ENCODE measurements around the gene MTERF2.

MTERF2 gene

GRCh38 chr12:106986625-106987389 lies at the start of gene MTERF2:
Gene MTERF2 (minus strand): TSS chr12:106987146. CDS start chr12:106978714, 8,432 bp downstream.
- no peaks in the 10 kb centered on the region for H3K9me3 ChIP-seq (ENCODE audit: control insufficient read depth, insufficient read depth, low read length)
- 0 out of 2 replicates have a peak, but pooled peaks cover 5% of the 10 kb centered on the region for H3K27me3 ChIP-seq (ENCODE audit: control insufficient read depth, low read length)
- TF ChIP-seq EZH2phosphoT487 (IDR thresholded peaks at IDR 0.05; ENCODE audit: borderline replicate concordance, low read length) = no peak
- TF ChIP-seq CTCF (IDR thresholded peaks at IDR 0.05; ENCODE audit: low read depth, low read length, poor library complexity, severe bottlenecking) = peak; percentile 8
- H3K4me1 ChIP-seq (ENCODE audit: control insufficient read depth, low read length) = peaks cover 15% of the 10 kb centered on the region
- H3K36me3 ChIP-seq (ENCODE audit: control insufficient read depth, low read length) = peaks cover 15% of the 10 kb centered on the region
- H3F3A ChIP-seq (ENCODE audit: control insufficient read depth, insufficient read depth) = no peaks in the 10 kb centered on the region
- no peaks in the 10 kb centered on the region for H4K20me1 ChIP-seq (ENCODE audit: control insufficient read depth, insufficient read depth, low read depth, low read length)
- H3K27ac ChIP-seq (ENCODE audit: low read depth, low read length) = no peak within 1 kb of the TSS
- H3K4me2 ChIP-seq (ENCODE audit: low read length) = peak within 1 kb of the TSS; percentile 96
- H3K4me3 ChIP-seq (ENCODE audit: low read length) = peak within 1 kb of the TSS; percentile 93
- peaks cover 13% of the 10 kb centered on the region for H3K79me2 ChIP-seq (ENCODE audit: control insufficient read depth, low read length)
- no peaks in the 10 kb centered on the region for H3K9me2 ChIP-seq (replicated peaks; ENCODE audit: control insufficient read depth, low read length)

GRCh38 chr12:107035733-107036132 lies 48.8 kb upstream of the MTERF2 start:
- TF ChIP-seq CTCF (IDR thresholded peaks at IDR 0.05; ENCODE audit: low read depth, low read length, poor library complexity, severe bottlenecking) = no peak
- TF ChIP-seq EZH2phosphoT487 (IDR thresholded peaks at IDR 0.05; ENCODE audit: borderline replicate concordance, low read length) = no peak
- H3K9me2 ChIP-seq (replicated peaks; ENCODE audit: control insufficient read depth, low read length) = no peaks in the 10 kb centered on the region
- H3F3A ChIP-seq (ENCODE audit: control insufficient read depth, insufficient read depth) = no peaks in the 10 kb centered on the region
- no peak overlapping the region for H3K27ac ChIP-seq (ENCODE audit: low read depth, low read length)
- H3K4me2 ChIP-seq (ENCODE audit: low read length) = no peak overlapping the region
- no peaks in the 10 kb centered on the region for H3K36me3 ChIP-seq (ENCODE audit: control insufficient read depth, low read length)
- no peaks in the 10 kb centered on the region for H4K20me1 ChIP-seq (ENCODE audit: control insufficient read depth, insufficient read depth, low read depth, low read length)
- no peaks in the 10 kb centered on the region for H3K4me1 ChIP-seq (ENCODE audit: control insufficient read depth, low read length)
- no peak overlapping the region for H3K4me3 ChIP-seq (ENCODE audit: low read length)
- H3K9me3 ChIP-seq (ENCODE audit: control insufficient read depth, insufficient read depth, low read length) = no peaks in the 10 kb centered on the region
- no peaks in the 10 kb centered on the region for H3K27me3 ChIP-seq (ENCODE audit: control insufficient read depth, low read length)
- no peaks in the 10 kb centered on the region for H3K79me2 ChIP-seq (ENCODE audit: control insufficient read depth, low read length)

GRCh38 chr12:107033758-107034739 lies 47.1 kb upstream of the MTERF2 start:
- H3K4me1 ChIP-seq (ENCODE audit: control insufficient read depth, low read length) = no peaks in the 10 kb centered on the region
- no peaks in the 10 kb centered on the region for H3K79me2 ChIP-seq (ENCODE audit: control insufficient read depth, low read length)
- H3K4me3 ChIP-seq (ENCODE audit: low read length) = no peak overlapping the region
- H3K9me3 ChIP-seq (ENCODE audit: control insufficient read depth, insufficient read depth, low read length) = no peaks in the 10 kb centered on the region
- peaks cover 3% of the 10 kb centered on the region; the same call in 1 of the 2 replicates for H3K27me3 ChIP-seq (ENCODE audit: control insufficient read depth, low read length)
- no peaks in the 10 kb centered on the region for H4K20me1 ChIP-seq (ENCODE audit: control insufficient read depth, insufficient read depth, low read depth, low read length)
- no peaks in the 10 kb centered on the region for H3K9me2 ChIP-seq (replicated peaks; ENCODE audit: control insufficient read depth, low read length)
- no peak overlapping the region for H3K27ac ChIP-seq (ENCODE audit: low read depth, low read length)
- H3F3A ChIP-seq (ENCODE audit: control insufficient read depth, insufficient read depth) = no peaks in the 10 kb centered on the region
- H3K36me3 ChIP-seq (ENCODE audit: control insufficient read depth, low read length) = no peaks in the 10 kb centered on the region
- no peak overlapping the region for H3K4me2 ChIP-seq (ENCODE audit: low read length)
- TF ChIP-seq CTCF (IDR thresholded peaks at IDR 0.05; ENCODE audit: low read depth, low read length, poor library complexity, severe bottlenecking) = no peak
- TF ChIP-seq EZH2phosphoT487 (IDR thresholded peaks at IDR 0.05; ENCODE audit: borderline replicate concordance, low read length) = no peak

All from DOHH2 (cell line).